Endodermal cell (in vitro differentiated cells): Measurements from ENCODE around the gene PPP2R3C. TPM values are rescaled to one million over a fixed set of nuclear protein-coding genes. Genes with fewer than 3 reads are reported as not detected.
"Not testable (repeated sequence)": the region's sequence is repeated elsewhere in the genome, so short reads cannot be mapped to it uniquely, and the experiment has no call there.

Experiments
- DNase-seq: peaks from one replicate; pipeline ENCODE4 v3.0.0-alpha.2; 2017
- H3K27ac ChIP-seq: 2 replicates; pipeline ENCODE4 v1.5.1; 2013; ENCODE audit warnings: mild to moderate bottlenecking, low read depth, low read length, moderate library complexity
- H3K27me3 ChIP-seq: 2 replicates; pipeline ENCODE4 v1.6.1; 2013; ENCODE audit warnings: mild to moderate bottlenecking, low read length, moderate library complexity; ENCODE audit not compliant: insufficient read depth, control insufficient read depth, poor library complexity, severe bottlenecking
- H3K36me3 ChIP-seq: 2 replicates; pipeline ENCODE4 v1.7.0; 2013; ENCODE audit warnings: mild to moderate bottlenecking, low read length, moderate library complexity; ENCODE audit not compliant: control insufficient read depth, insufficient read depth
- H3K4me1 ChIP-seq: one replicate; pipeline ENCODE4 v1.7.0; 2013; ENCODE audit warnings: low read length; ENCODE audit not compliant: control insufficient read depth, insufficient read depth
- H3K4me3 ChIP-seq: 2 replicates; pipeline ENCODE4 v1.5.1; 2013; ENCODE audit warnings: mild to moderate bottlenecking, low read length, moderate library complexity
- H3K9ac ChIP-seq: 2 replicates; pipeline ENCODE4 v1.6.1; 2013; ENCODE audit warnings: mild to moderate bottlenecking, low read length, moderate library complexity; ENCODE audit not compliant: poor library complexity, severe bottlenecking; ENCODE audit errors: extremely low read depth
- H3K9me3 ChIP-seq: 2 replicates; pipeline ENCODE4 v1.6.1; 2013; ENCODE audit warnings: mild to moderate bottlenecking, low read length, moderate library complexity; ENCODE audit not compliant: control insufficient read depth
- H3K27ac Mint-ChIP-seq: 2 replicates; pipeline ENCODE4 v1.8.0; 2020; ENCODE audit warnings: mixed read lengths
- H3K27me3 Mint-ChIP-seq: 2 replicates; pipeline ENCODE4 v1.8.0; 2021; ENCODE audit warnings: mild to moderate bottlenecking, mixed read lengths; ENCODE audit not compliant: insufficient read depth
- H3K36me3 Mint-ChIP-seq: 2 replicates; pipeline ENCODE4 v1.8.0; 2020; ENCODE audit warnings: low read depth, mixed read lengths
- H3K4me1 Mint-ChIP-seq: 2 replicates; pipeline ENCODE4 v1.8.0; 2020; ENCODE audit warnings: mixed read lengths
- H3K4me3 Mint-ChIP-seq: 2 replicates; pipeline ENCODE4 v1.8.0; 2020; ENCODE audit warnings: mild to moderate bottlenecking, moderate library complexity, mixed read lengths
- H3K9me3 Mint-ChIP-seq: 2 replicates; pipeline ENCODE4 v1.8.0; 2020; ENCODE audit warnings: mild to moderate bottlenecking, mixed read lengths
- WGBS, 2 experiments: methylation state at CpG; one replicate each; pipeline versions ENCODE4 v1.1.5 to v1.1.7; 2013; ENCODE audit warnings: missing lambda C conversion rate in 2 of 2, mixed read lengths in 1 of 2; ENCODE audit not compliant: insufficient coverage in 1 of 2, insufficient read length in 1 of 2; 5-methylcytosine and 5-hydroxymethylcytosine counted together
- total RNA-seq, 2 donors: library from RNA; stranded (reverse); fragmentation: NEBNext Ultra II Directional in 1 of 2; extraction: Animal tissue kit (Norgen Biotek cat#: 25700) in 1 of 2; gene quantifications; 2 replicates in 1 of 2; 3 replicates in 1 of 2; pipeline ENCODE4 v1.2.1, GENCODE V29; 2021
- TF ChIP-seq, protein P1 (sequence below): fragments of 200-600 bp; sonication (generic); conservative IDR thresholded peaks from 2 replicates; pipeline ENCODE4 v1.5.0; 2021; ENCODE audit warnings: antibody characterized with exemption, mild to moderate bottlenecking

The PPP2R3C gene
- total RNA-seq, 2 donors from 2014 or later, result 18.6 to 36.8 TPM

DNA sequence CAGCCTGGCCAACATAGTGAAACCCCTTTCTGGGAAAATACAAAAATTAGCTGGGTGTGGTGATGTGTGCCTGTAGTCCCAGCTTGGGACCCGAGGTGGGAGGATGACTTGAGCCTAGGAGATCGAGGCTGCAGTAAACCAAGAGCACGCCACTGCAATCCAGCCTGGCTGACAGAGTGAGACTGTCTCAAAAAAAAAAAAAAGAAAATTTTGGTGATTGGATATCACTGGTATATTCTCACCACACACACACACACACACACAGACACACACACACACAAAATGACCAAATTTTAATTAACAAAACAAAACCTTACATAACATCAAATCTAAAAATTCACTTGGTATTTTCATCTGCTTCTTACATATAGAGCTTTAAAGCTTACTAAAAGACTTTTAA is 79.2 kb downstream of the PPP2R3C start:
- Histone ChIP-seq H3K4me3 (no peak overlapping the region), H3K4me1 (no peaks in the 10 kb centered on the region), H3K36me3 (no peaks in the 10 kb centered on the region), H3K9ac (no peak overlapping the region), H3K9me3 (no peaks in the 10 kb centered on the region), H3K27ac (no peak overlapping the region), H3K27me3 (no peaks in the 10 kb centered on the region)
- TF ChIP-seq, protein P1, sequence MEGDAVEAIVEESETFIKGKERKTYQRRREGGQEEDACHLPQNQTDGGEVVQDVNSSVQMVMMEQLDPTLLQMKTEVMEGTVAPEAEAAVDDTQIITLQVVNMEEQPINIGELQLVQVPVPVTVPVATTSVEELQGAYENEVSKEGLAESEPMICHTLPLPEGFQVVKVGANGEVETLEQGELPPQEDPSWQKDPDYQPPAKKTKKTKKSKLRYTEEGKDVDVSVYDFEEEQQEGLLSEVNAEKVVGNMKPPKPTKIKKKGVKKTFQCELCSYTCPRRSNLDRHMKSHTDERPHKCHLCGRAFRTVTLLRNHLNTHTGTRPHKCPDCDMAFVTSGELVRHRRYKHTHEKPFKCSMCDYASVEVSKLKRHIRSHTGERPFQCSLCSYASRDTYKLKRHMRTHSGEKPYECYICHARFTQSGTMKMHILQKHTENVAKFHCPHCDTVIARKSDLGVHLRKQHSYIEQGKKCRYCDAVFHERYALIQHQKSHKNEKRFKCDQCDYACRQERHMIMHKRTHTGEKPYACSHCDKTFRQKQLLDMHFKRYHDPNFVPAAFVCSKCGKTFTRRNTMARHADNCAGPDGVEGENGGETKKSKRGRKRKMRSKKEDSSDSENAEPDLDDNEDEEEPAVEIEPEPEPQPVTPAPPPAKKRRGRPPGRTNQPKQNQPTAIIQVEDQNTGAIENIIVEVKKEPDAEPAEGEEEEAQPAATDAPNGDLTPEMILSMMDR, result no peak
- no peak overlapping the region for H3K4me3 Mint-ChIP-seq
- H3K27me3 Mint-ChIP-seq, result no peaks in the 10 kb centered on the region
- no peak overlapping the region for H3K27ac Mint-ChIP-seq
- peaks cover under 1% of the 10 kb centered on the region for H3K36me3 Mint-ChIP-seq
- peaks cover 6% of the 10 kb centered on the region for H3K4me1 Mint-ChIP-seq
- H3K9me3 Mint-ChIP-seq, result no peaks in the 10 kb centered on the region
- WGBS, 2 experiments, result 82% methylated on average over 3 of the region's 3 CpGs; no CpG with 5 or more reads in 1 of the 2 experiments
- DNase-seq, result no peak

DNA sequence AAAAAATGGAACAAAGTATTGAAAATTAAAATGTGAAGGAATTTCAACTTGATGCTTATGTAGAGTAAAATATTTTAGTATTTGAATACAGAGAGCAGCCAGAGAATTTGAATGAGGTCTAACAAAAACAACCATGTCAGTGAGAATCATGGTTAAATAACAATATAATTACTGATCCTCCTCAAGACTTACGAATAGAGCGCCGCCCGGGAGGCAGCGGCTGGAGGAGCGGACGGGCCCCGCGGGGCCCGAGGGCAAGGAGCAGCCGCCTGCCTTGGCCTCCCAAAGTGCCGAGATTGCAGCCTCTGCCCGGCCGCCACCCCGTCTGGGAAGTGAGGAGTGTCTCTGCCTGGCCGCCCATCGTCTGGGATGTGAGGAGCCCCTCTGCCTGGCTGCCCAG is 83.5 kb downstream of the PPP2R3C start:
- H3K36me3 ChIP-seq, H3K4me3 ChIP-seq, H3K27ac Mint-ChIP-seq, H3K27me3 Mint-ChIP-seq, H3K27ac ChIP-seq, H3K4me3 Mint-ChIP-seq, H3K4me1 Mint-ChIP-seq, H3K4me1 ChIP-seq, H3K9ac ChIP-seq, DNase-seq, H3K27me3 ChIP-seq: not testable (repeated sequence)
- Mint-ChIP-seq H3K9me3 (peaks cover 28% of the 10 kb centered on the region), H3K36me3 (peaks cover 19% of the 10 kb centered on the region)
- WGBS, 2 experiments, result 97% methylated on average over 5 of the region's 17 CpGs; no CpG with 5 or more reads in 1 of the 2 experiments
- H3K9me3 ChIP-seq, result peaks cover 18% of the 10 kb centered on the region

Other genes starting within 250 kb of the PPP2R3C start
- gene BAZ1A, start 246.6 kb downstream of the PPP2R3C start, total RNA-seq, result 10 to 100 TPM; 22.3 to 23.3 TPM
- gene SRP54, start 139.0 kb downstream of the PPP2R3C start, total RNA-seq, result 10 to 100 TPM; 58.3 to 80.3 TPM
- gene FAM177A1, start 75.7 kb downstream of the PPP2R3C start, total RNA-seq, result 10 to 100 TPM; 74.8 to 92.3 TPM
- 10 to 100 TPM; 45.6 to 57.2 TPM for gene PRORP, start 562 bp upstream of the PPP2R3C start, total RNA-seq
- gene PSMA6, start 170.4 kb upstream of the PPP2R3C start, total RNA-seq, result 100 to 1,000 TPM; 263 to 277 TPM